ENCODE results near the gene ORC1.
"Not testable (repeated sequence)": the region's sequence is repeated elsewhere in the genome, so short reads cannot be mapped to it uniquely, and the experiment has no call there.

The ORC1 gene

GRCh38 chr1:52402860-52403240, 1.4 kb downstream of the ORC1 start:
- no peak for DNase-seq (ENCODE audit: low spot score)
- TF ChIP-seq, protein P1, sequence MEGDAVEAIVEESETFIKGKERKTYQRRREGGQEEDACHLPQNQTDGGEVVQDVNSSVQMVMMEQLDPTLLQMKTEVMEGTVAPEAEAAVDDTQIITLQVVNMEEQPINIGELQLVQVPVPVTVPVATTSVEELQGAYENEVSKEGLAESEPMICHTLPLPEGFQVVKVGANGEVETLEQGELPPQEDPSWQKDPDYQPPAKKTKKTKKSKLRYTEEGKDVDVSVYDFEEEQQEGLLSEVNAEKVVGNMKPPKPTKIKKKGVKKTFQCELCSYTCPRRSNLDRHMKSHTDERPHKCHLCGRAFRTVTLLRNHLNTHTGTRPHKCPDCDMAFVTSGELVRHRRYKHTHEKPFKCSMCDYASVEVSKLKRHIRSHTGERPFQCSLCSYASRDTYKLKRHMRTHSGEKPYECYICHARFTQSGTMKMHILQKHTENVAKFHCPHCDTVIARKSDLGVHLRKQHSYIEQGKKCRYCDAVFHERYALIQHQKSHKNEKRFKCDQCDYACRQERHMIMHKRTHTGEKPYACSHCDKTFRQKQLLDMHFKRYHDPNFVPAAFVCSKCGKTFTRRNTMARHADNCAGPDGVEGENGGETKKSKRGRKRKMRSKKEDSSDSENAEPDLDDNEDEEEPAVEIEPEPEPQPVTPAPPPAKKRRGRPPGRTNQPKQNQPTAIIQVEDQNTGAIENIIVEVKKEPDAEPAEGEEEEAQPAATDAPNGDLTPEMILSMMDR (IDR thresholded peaks at IDR 0.05; ENCODE audit: borderline replicate concordance, control extremely low read depth, extremely low read depth, insufficient read depth, missing control alignments): no peak
- in situ Hi-C loops (cut with MboI; ENCODE audit: low sequenced_read_pairs, unreplicated experiment): no loop called here

DNA sequence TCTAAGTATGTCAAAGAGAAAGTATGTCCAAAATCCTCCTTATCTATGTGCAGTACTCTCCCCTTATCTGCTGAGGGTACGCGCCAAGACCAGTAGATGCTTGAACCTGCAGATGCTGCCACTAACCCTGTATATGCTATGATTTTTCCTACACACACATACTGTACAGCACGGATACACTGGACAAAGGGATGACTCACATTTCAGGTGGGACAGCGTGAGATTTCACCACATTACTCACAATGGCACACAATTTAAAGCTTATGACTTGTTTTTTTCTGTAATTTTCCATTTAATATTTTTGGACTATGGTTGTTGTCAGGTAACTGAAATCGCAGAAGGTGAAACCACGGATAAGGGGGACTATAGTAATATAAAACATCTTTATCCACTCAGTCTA, 4.1 kb downstream of the ORC1 start:
- TF ChIP-seq, protein P1 (IDR thresholded peaks at IDR 0.05; ENCODE audit: borderline replicate concordance, control extremely low read depth, extremely low read depth, insufficient read depth, missing control alignments): no peak
- no peak for DNase-seq (ENCODE audit: low spot score)
- in situ Hi-C loops (cut with MboI; ENCODE audit: low sequenced_read_pairs, unreplicated experiment): no loop called here

- DNase-seq (ENCODE audit: low spot score): no peak
- in situ Hi-C loops (cut with MboI; ENCODE audit: low sequenced_read_pairs, unreplicated experiment): loop anchor here (10.0 kb wide), 1 partner anchor 285 kb away; no protein-coding TSS in a partner anchor
- TF ChIP-seq, protein P1 (IDR thresholded peaks at IDR 0.05; ENCODE audit: borderline replicate concordance, control extremely low read depth, extremely low read depth, insufficient read depth, missing control alignments): no peak
Measured at GRCh38 chr1:52399629-52400028, 4.6 kb downstream of the ORC1 start.

DNA sequence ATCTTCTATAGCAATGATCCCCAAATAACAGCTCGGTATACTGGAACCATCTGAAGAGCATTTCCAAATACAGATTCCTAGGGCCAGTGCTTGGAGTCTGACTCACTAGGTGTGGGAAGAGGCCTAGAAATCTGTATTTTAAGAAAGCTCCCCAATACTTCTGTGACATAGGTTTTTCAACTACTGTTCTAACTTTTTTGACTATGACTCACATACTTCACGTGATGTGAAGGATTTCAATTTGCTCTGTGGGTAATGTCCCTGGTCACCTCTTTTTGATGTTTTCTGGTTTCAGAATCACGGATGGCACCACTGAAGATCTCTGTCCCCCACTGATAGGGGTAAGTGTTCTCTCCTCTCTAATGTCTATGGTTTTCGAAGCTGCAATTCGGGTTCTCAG, 11.0 kb downstream of the ORC1 start:
- in situ Hi-C loops (cut with MboI; ENCODE audit: low sequenced_read_pairs, unreplicated experiment): loop anchor here (10.0 kb wide), 1 partner anchor 292 kb away; no protein-coding TSS in a partner anchor

DNA sequence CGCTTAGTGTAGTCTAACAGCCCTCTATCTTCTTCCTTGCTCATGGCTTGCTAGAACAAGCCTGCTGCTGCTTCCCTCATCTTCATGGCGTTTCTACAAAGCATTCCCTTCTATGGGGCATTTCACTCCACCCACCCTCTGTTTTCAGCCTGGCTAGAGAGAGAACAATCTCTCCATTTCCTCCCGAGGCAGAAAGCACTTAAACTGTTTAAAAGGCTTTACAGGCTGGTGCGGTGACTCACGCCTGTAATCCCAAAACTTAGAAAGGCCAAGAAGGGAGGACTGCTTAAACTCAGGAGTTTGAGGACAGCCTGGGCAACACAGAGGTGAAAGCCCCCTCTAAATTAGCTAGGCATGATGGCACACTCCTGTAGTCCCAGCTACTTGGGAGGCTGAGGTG, 17.8 kb downstream of the ORC1 start:
- in situ Hi-C loops (cut with MboI; ENCODE audit: low sequenced_read_pairs, unreplicated experiment): no loop called here
- TF ChIP-seq, protein P1 (IDR thresholded peaks at IDR 0.05; ENCODE audit: borderline replicate concordance, control extremely low read depth, extremely low read depth, insufficient read depth, missing control alignments): no peak

More for the DNA sequence above, 11.0 kb downstream of the ORC1 start:
- no peak for DNase-seq (ENCODE audit: low spot score)
- TF ChIP-seq, protein P1 (IDR thresholded peaks at IDR 0.05; ENCODE audit: borderline replicate concordance, control extremely low read depth, extremely low read depth, insufficient read depth, missing control alignments): no peak

DNA sequence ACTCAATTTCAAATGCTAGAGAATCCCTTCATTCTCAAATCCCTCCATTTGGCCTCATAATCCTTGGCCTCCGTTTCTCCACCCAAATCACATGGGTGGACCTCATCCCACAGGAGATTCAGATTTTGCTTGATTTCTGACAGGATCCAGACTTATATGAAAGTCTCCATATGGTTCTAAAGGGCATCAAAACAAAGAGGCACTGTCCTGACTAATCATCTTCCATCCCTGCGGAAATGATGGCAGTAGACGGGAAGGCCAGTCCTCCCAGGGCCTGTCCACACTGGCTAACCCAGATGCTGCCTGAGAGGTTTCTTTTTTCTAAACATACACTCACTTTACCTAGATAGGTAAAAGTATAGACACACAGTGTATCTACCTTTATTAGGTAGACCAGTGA, 18.8 kb downstream of the ORC1 start:
- no peak for DNase-seq (ENCODE audit: low spot score)
- TF ChIP-seq, protein P1 (IDR thresholded peaks at IDR 0.05; ENCODE audit: borderline replicate concordance, control extremely low read depth, extremely low read depth, insufficient read depth, missing control alignments): no peak
- in situ Hi-C loops (cut with MboI; ENCODE audit: low sequenced_read_pairs, unreplicated experiment): no loop called here

More for the DNA sequence above, 17.8 kb downstream of the ORC1 start:
- DNase-seq (ENCODE audit: low spot score): no peak

GRCh38 chr1:52369851-52370250, 34.4 kb downstream of the ORC1 start:
- DNase-seq (ENCODE audit: low spot score); in situ Hi-C loops (cut with MboI; ENCODE audit: low sequenced_read_pairs, unreplicated experiment): not testable (repeated sequence)

All from GM13976 (cell line).